Endometrial microvascular endothelial cells (primary cell): ENCODE data around the gene SELENOF. TPM values are rescaled to one million over a fixed set of nuclear protein-coding genes. Genes with fewer than 3 reads are reported as not detected.
"Not testable (repeated sequence)": the region's sequence is repeated elsewhere in the genome, so short reads cannot be mapped to it uniquely, and the experiment has no call there.

ENCODE experiments used
- in situ Hi-C: cut with HindIII; loops from 2 replicates; pipeline ENCODE4 v1.10.0; 2017; ENCODE audit warnings: low sequenced_read_pairs, low pct_unique_long_range_greater_than_20kb; ENCODE audit errors: inconsistent ontology term
- total RNA-seq: library from RNA; depleted of rRNA; stranded (reverse); fragments of >200 nt; gene quantifications from one replicate; pipeline ENCODE4 v1.2.3, GENCODE V29; 2015; ENCODE audit errors: inconsistent ontology term

SELENOF gene
- total RNA-seq, 1 donor from 2014 or later = 174 TPM

DNA sequence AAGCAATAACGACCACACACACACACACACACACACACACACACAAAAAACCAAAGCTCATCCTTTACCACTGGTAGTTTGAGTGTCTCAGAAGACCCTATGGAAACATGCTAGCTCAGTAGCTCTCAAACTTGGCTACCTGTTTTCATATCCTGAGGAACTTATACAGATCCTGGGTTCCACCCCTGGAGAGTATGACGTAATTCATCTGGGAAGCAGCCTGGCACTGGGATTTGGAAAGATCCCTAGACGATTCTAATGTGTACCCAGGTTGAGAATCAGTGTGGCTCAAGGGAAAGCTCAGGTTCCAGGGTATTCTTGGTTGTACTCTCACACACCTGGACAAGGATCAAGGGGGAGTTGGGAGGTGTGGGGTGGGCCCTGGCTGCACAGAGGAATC is 85.9 kb downstream of the SELENOF start:
- in situ Hi-C loops = no loop called here

GRCh38 chr1:86826856-86827255 is 87.1 kb downstream of the SELENOF start:
- in situ Hi-C loops = no loop called here

DNA sequence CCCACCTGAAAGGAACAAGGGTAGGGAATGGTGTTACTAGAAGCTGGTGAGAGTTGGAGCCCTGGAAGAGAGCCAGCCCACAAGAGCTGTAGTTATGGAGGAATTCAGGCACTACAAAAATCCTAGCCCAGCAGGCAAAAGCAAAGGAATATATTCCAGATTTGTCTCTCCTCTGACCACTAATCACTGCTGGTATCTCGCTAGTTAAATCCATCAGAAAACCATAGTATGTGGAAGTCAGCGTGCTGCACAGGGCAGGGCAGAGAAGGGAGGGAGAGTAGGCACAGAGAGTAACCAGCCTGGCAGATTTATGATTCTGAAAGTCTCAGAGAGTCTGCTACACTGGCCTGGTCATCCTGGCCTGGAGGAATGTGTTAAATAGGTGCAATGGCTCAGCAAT is 88.6 kb downstream of the SELENOF start:
- in situ Hi-C loops = no loop called here

DNA sequence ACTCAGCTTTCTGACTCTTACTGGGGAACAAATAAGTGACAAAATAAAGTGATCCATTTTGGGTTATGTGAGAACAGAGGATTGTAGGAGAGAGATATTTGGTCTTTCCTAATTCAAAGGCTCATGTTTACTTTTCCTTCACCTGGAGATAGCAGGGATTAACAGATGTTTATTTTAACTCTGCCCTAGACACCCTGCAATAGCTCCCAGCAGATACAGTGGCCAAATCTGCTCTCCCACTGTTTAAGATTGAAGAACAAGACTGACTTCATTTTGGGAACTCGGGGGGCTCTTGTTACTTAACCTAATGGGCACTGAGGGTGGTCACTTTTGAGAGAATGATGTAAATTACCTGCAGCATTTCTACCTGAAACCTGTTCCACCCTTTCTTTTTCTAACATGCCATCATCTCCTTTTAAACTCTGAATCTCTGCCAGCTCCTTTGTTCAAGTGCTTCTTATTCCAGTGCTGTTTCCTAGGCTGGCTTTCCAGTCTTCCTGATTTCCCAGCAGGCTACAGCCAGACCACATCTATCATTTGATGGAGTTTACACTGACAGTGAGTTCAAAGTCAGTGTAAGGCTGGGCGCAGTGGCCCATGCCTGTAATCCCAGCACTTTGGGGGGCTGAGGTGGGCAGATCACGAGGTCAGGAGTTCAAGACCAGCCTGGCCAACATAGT is 90.0 kb downstream of the SELENOF start:
- in situ Hi-C loops = no loop called here

- in situ Hi-C loops = no loop called here
Measured at GRCh38 chr1:86823386-86823785, 90.5 kb downstream of the SELENOF start.

DNA sequence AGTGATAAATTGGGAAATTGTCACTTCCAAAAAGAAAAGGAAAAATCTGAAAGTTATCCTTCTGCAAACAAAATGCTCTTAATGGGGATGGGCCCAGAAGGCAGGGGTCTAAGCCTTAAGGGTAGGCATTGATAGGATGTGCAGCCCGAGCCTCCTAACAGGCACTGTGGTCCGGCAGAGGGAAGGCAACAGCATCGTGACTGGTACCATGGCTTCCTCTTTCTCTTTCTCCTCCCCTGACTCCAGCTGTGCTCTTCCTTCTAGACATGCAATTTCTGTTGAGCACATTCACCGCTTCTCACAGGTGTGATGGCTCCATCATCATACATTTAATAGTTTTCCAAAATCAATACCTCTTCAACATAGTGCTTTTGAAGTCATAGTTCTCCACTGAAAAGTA is 91.5 kb downstream of the SELENOF start:
- in situ Hi-C loops = no loop called here

DNA sequence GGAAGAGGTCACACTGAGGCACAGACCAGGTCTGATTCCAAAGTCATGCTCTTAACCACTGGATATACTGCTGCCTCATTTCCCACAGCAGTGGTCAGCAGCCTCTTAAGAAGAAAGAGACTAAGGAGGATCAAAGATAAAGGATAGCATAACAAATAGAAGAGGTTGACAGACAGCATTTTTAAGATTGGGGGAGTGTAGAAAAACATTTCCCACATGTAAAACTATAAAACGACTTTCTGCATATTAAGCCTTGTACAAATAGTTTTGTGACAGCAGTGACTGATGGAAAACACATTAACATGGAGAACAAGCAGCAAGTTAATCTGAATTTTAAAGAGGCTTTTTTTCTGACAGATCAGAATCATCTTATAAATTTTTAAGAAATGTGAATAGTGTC is 92.0 kb downstream of the SELENOF start:
- in situ Hi-C loops = no loop called here

- in situ Hi-C loops = not testable (repeated sequence)
Measured at GRCh38 chr1:86819970-86820369, 94.0 kb downstream of the SELENOF start.

GRCh38 chr1:86817246-86817826 is 96.6 kb downstream of the SELENOF start:
- in situ Hi-C loops = not testable (repeated sequence)

DNA sequence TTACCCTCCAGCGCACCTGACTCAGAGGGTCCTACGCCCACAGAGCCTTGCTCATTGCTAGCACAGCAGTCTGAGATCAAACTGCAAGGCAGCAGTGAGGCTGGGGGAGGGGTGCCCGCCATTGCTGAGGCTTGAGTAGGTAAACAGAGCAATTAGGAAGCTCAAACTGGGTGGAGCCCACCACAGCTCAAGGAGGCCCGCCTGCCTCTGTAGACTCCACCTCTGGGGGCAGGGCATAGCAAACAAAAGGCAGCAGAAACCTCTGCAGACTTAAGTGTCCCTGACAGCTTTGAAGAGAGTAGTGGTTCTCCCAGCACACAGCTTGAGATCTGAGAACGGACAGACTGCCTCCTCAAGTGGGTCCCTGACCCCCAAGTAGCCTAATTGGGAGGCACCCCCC is 99.8 kb downstream of the SELENOF start:
- in situ Hi-C loops = not testable (repeated sequence)

Other genes starting within 250 kb of the SELENOF start
- gene SH3GLB1, start 209.6 kb downstream of the SELENOF start, total RNA-seq = 53.1 TPM
- 20.3 TPM for gene HS2ST1, start 509 bp upstream of the SELENOF start, total RNA-seq